ENCODE measurements around the gene SPATA13.

The SPATA13 gene

GRCh38 chr13:24165746-24166145 lies 5.2 kb downstream of the SPATA13 start:
- no peak overlapping the region for H3K4me3 ChIP-seq (ENCODE audit: low read depth, low read length)
- DNase-seq (ENCODE audit: low read depth) = no peak
- TF ChIP-seq CTCF (IDR thresholded peaks at IDR 0.05; ENCODE audit: control insufficient read depth, extremely low read depth, insufficient read depth) = no peak

DNA sequence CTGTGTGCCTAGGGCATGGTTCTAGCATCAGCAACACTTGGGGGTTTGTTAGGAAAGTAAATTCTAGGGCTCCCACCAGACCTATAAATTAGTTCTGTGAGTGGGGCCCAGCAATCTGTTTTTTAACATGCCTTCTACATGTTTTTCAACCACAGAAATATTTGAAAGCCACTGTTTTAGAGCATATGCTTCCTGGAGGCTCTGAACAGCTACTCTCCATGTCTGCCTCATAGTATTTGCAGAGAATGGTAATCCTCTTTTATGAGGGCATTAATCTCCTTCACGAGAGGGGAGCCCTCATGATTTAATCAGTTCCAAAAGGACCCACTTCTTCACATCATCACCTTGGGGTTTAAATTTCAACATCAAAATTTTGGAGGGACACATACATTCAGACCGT lies 6.0 kb downstream of the SPATA13 start:
- TF ChIP-seq CTCF (IDR thresholded peaks at IDR 0.05; ENCODE audit: control insufficient read depth, extremely low read depth, insufficient read depth) = no peak
- DNase-seq (ENCODE audit: low read depth) = no peak
- no peak overlapping the region for H3K4me3 ChIP-seq (ENCODE audit: low read depth, low read length)

GRCh38 chr13:24167666-24168391 lies 7.3 kb downstream of the SPATA13 start:
- TF ChIP-seq CTCF (IDR thresholded peaks at IDR 0.05; ENCODE audit: control insufficient read depth, extremely low read depth, insufficient read depth) = no peak

GRCh38 chr13:24168392-24168750 lies 7.9 kb downstream of the SPATA13 start:
- DNase-seq (ENCODE audit: low read depth) = no peak
- no peak for TF ChIP-seq CTCF (IDR thresholded peaks at IDR 0.05; ENCODE audit: control insufficient read depth, extremely low read depth, insufficient read depth)
- H3K4me3 ChIP-seq (ENCODE audit: low read depth, low read length) = no peak overlapping the region

More at GRCh38 chr13:24167666-24168391, 7.3 kb downstream of the SPATA13 start:
- no peak for DNase-seq (ENCODE audit: low read depth)
- no peak overlapping the region for H3K4me3 ChIP-seq (ENCODE audit: low read depth, low read length)

DNA sequence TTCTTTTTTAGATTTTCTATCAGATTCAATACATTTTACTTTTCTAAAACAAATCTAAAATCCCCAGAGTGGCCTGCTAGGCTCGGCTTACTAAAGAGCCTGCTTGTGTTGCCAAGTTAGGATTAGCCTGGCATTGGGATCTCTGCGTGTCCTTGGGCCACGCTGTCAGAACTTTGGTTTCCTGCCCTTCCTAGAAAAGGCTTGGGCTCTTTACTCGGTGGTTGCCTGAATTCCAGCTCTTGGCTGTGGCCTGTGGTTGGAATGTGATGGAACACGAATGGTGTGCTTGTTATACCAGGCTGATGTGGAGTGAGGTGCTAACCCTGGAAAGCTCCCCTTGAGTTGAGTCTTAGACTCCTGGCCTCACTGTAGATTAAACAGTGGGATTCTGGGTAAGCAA lies 8.5 kb downstream of the SPATA13 start:
- no peak for DNase-seq (ENCODE audit: low read depth)
- H3K4me3 ChIP-seq (ENCODE audit: low read depth, low read length) = no peak overlapping the region
- TF ChIP-seq CTCF (IDR thresholded peaks at IDR 0.05; ENCODE audit: control insufficient read depth, extremely low read depth, insufficient read depth) = no peak

DNA sequence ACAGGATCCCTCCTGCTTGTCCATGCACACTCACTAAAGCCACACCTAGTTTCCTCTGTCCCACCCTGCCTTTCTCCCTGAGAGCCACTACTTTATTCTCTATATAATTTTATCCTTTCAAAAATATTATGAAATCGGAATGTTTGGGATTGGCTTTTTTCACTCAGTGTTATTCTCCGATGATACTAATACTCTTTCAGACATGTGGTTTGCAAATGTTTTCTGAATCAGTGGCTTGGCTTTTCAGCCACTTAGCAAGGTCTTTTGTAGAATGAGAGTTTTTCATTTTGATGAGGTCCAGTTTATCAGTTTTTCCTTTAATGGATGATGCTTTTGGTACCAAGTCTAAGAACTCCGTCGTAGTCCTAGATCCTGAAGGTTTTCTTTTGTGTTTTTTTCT lies 11.6 kb downstream of the SPATA13 start:
- H3K4me3 ChIP-seq (ENCODE audit: low read depth, low read length) = no peak overlapping the region
- DNase-seq (ENCODE audit: low read depth) = no peak
- TF ChIP-seq CTCF (IDR thresholded peaks at IDR 0.05; ENCODE audit: control insufficient read depth, extremely low read depth, insufficient read depth) = no peak

DNA sequence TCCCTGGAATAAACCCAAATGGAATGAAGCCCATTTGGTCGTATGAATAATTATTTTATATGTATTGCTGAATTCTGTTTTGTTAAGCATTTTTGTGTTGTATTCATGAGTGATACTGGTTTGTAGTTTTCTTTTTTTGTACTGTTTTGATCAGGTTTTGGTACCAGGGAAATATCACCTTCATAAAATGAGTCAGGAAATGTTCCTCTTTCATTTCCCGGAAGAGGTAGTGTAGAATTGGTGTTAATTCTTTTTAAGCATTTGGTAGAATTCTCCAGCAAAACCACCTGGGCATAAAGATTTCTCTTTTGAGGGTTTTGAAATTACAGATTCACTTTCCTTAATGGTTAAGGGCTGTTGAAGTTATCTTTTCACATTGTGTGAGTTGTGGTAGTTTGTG lies 13.3 kb downstream of the SPATA13 start:
- no peak overlapping the region for H3K4me3 ChIP-seq (ENCODE audit: low read depth, low read length)
- DNase-seq (ENCODE audit: low read depth) = no peak
- TF ChIP-seq CTCF (IDR thresholded peaks at IDR 0.05; ENCODE audit: control insufficient read depth, extremely low read depth, insufficient read depth) = no peak
